ENCODE results near the gene KIAA1143.

- no peak for TF ChIP-seq HIVEP1 (CRISPR knock-in tag; IDR thresholded peaks at IDR 0.05)
- TF ChIP-seq NFE2 (CRISPR knock-in tag; IDR thresholded peaks at IDR 0.05), result no peak
- TF ChIP-seq MYC (CRISPR knock-in tag; IDR thresholded peaks at IDR 0.05; ENCODE audit: borderline replicate concordance), result no peak
- no peak for TF ChIP-seq SP2 (CRISPR knock-in tag; IDR thresholded peaks at IDR 0.05)
- no peak for TF ChIP-seq ZNF556 (CRISPR knock-in tag; IDR thresholded peaks at IDR 0.05; ENCODE audit: borderline replicate concordance)
Measured at GRCh38 chr3:44772099-44772442, 10.7 kb upstream of the KIAA1143 start.

All from HepG2 (cell line).